Common myeloid progenitor, CD34-positive (primary cell): Measurements from ENCODE around the gene TAPT1.
A peak's percentile ranks its signal among the peaks of the same experiment; 100 is the strongest.

Experiments
- CTCF ChIA-PET: fragments of 350-600 bp; sonication (Branson Sonifier 250); formaldehyde crosslinking; loops from one replicate; lab custom pipeline; 2021; ENCODE audit warnings: antibody characterized with exemption; lab: Charles Lee
- POLR2A ChIA-PET: fragments of 350-600 bp; sonication (Branson Sonifier 250); formaldehyde crosslinking; loops from one replicate; lab custom pipeline; 2021; ENCODE audit warnings: antibody characterized with exemption; lab: Charles Lee
- DNase-seq, 3 donors: peaks; one replicate each; pipeline versions ENCODE4 v3.0.0 to v3.0.0-alpha.2; 2013
- H3K27ac ChIP-seq, 2 experiments: 1 replicate in 1 of 2; 2 replicates in 1 of 2; pipeline ENCODE4 v1.7.0; 2013; ENCODE audit warnings: inconsistent platforms in 2 of 2, low read length in 2 of 2, mild to moderate bottlenecking in 2 of 2, low read depth in 1 of 2, moderate library complexity in 1 of 2; ENCODE audit not compliant: severe bottlenecking in 2 of 2, insufficient read depth in 1 of 2, poor library complexity in 1 of 2
- H3K27me3 ChIP-seq, 5 experiments: replicated peaks in 2 of 5; 1 replicate in 3 of 5; 2 replicates in 2 of 5; pipeline versions ENCODE4 v1.6.1 to v1.7.0; 2013; ENCODE audit warnings: low read length in 4 of 5, mild to moderate bottlenecking in 2 of 5, moderate library complexity in 2 of 5, inconsistent platforms in 1 of 5; ENCODE audit not compliant: insufficient read depth in 5 of 5, control insufficient read depth in 4 of 5
- H3K36me3 ChIP-seq, 4 experiments: 1 replicate in 2 of 4; 2 replicates in 2 of 4; pipeline versions ENCODE4 v1.6.1 to v1.7.0; 2013; ENCODE audit warnings: low read length in 3 of 4, control low read depth in 1 of 4, mild to moderate bottlenecking in 1 of 4; ENCODE audit not compliant: control insufficient read depth in 4 of 4, insufficient read depth in 4 of 4
- H3K4me1 ChIP-seq, 4 experiments: 1 replicate in 3 of 4; 2 replicates in 1 of 4; pipeline versions ENCODE4 v1.6.1 to v1.7.1; 2013; ENCODE audit warnings: low read length in 3 of 4, mild to moderate bottlenecking in 3 of 4, control low read depth in 1 of 4, inconsistent platforms in 1 of 4, moderate library complexity in 1 of 4; ENCODE audit not compliant: control insufficient read depth in 4 of 4, insufficient read depth in 4 of 4; ENCODE audit errors: control extremely low read depth in 1 of 4
- H3K4me3 ChIP-seq, 7 experiments: 1 replicate in 4 of 7; 2 replicates in 3 of 7; pipeline versions ENCODE4 v1.5.1 to v1.7.0; 2013; ENCODE audit warnings: mild to moderate bottlenecking in 7 of 7, low read length in 6 of 7, moderate library complexity in 6 of 7, inconsistent platforms in 2 of 7, low read depth in 2 of 7, control low read depth in 1 of 7; ENCODE audit not compliant: insufficient read depth in 4 of 7, control insufficient read depth in 1 of 7; ENCODE audit errors: extremely low read depth in 1 of 7
- H3K9me3 ChIP-seq, 5 experiments: 1 replicate in 4 of 5; 2 replicates in 1 of 5; pipeline versions ENCODE4 v1.6.1 to v1.7.1; 2013; ENCODE audit warnings: low read length in 4 of 5, mild to moderate bottlenecking in 2 of 5, inconsistent platforms in 1 of 5, low read depth in 1 of 5, moderate library complexity in 1 of 5; ENCODE audit not compliant: control insufficient read depth in 4 of 5, insufficient read depth in 2 of 5; ENCODE audit errors: control extremely low read depth in 1 of 5
- WGBS: methylation state at CpG from one replicate; pipeline ENCODE4 v1.1.5; 2013; ENCODE audit not compliant: insufficient coverage; 5-methylcytosine and 5-hydroxymethylcytosine counted together

TAPT1 gene

GRCh38 chr4:16123356-16124084 is 102.8 kb downstream of the TAPT1 start:
- Histone ChIP-seq H3K36me3 (no peaks in the 10 kb centered on the region), H3K27ac (peak overlapping the region; percentile 41 to 65), H3K27me3 (no peaks in the 10 kb centered on the region), H3K4me1 (peaks cover 20 to 43% (median 27%) of the 10 kb centered on the region in 4 experiments), H3K9me3 (no peaks in the 10 kb centered on the region), H3K4me3 (peak overlapping the region in 2 of 7 experiments; percentile 30 to 34)
- ChIA-PET POLR2A (interaction anchor here (0.8 kb wide), 1 partner anchor 12 kb away, joined by 3 read pairs; no protein-coding TSS in a partner anchor), CTCF (interaction anchor here (0.7 to 1.5 kb wide), 7 partner anchors 14 to 109 kb away, joined by 3 to 5 read pairs (median 4); no protein-coding TSS in a partner anchor)
- DNase-seq = peak in 2 of 3 donors; percentile 15 to 38
- WGBS = 53% methylated on average over 6 of the region's 7 CpGs

GRCh38 chr4:16122784-16123183 is 103.5 kb downstream of the TAPT1 start:
- CTCF ChIA-PET = interaction anchor here (0.8 to 1.5 kb wide), 4 partner anchors 15 to 108 kb away, joined by 3 to 4 read pairs (median 3); no protein-coding TSS in a partner anchor
- Histone ChIP-seq H3K27me3 (no peaks in the 10 kb centered on the region), H3K27ac (peak overlapping the region in 1 of 2 experiments; percentile 65), H3K36me3 (no peaks in the 10 kb centered on the region), H3K4me3 (peak overlapping the region in 2 of 7 experiments; percentile 20 to 34), H3K4me1 (peaks cover 20 to 43% (median 27%) of the 10 kb centered on the region in 4 experiments), H3K9me3 (no peaks in the 10 kb centered on the region)
- POLR2A ChIA-PET = interaction anchor here (0.8 kb wide), 1 partner anchor 13 kb away, joined by 3 read pairs; no protein-coding TSS in a partner anchor
- DNase-seq = peak; percentile 38 to 79 (median 77)
- 7% methylated on average over 5 of the region's 5 CpGs for WGBS

- H3K36me3 ChIP-seq = no peaks in the 10 kb centered on the region
- no peaks in the 10 kb centered on the region for H3K27me3 ChIP-seq
- peak in 1 of 3 donors; percentile 8 for DNase-seq
- peak overlapping the region in 1 of 7 experiments; percentile 34 for H3K4me3 ChIP-seq
- H3K9me3 ChIP-seq = no peaks in the 10 kb centered on the region
- POLR2A ChIA-PET = no interaction called here
- H3K4me1 ChIP-seq = peaks cover 20 to 43% (median 27%) of the 10 kb centered on the region in 4 experiments
- WGBS = 60% methylated on average over 4 of the region's 4 CpGs
- CTCF ChIA-PET = interaction anchor here (0.8 to 1.5 kb wide), 3 partner anchors 15 to 108 kb away, joined by 3 read pairs; no protein-coding TSS in a partner anchor
- no peak overlapping the region for H3K27ac ChIP-seq
Measured at GRCh38 chr4:16122308-16122711, 104.0 kb downstream of the TAPT1 start.

GRCh38 chr4:16120720-16121119 is 105.6 kb downstream of the TAPT1 start:
- peak in 2 of 3 donors; percentile 21 to 30 for DNase-seq
- 100% methylated on average over 4 of the region's 4 CpGs for WGBS
- POLR2A ChIA-PET = interaction anchor here (1.1 kb wide), 1 partner anchor 51 kb away, joined by 3 read pairs; no protein-coding TSS in a partner anchor
- H3K27ac ChIP-seq = no peak overlapping the region
- peaks cover 20 to 40% (median 25%) of the 10 kb centered on the region in 4 experiments for H3K4me1 ChIP-seq
- no peaks in the 10 kb centered on the region for H3K9me3 ChIP-seq
- no peak overlapping the region for H3K4me3 ChIP-seq
- no peaks in the 10 kb centered on the region for H3K36me3 ChIP-seq
- H3K27me3 ChIP-seq = no peaks in the 10 kb centered on the region
- CTCF ChIA-PET = interaction anchor here (0.9 to 1.1 kb wide), 2 partner anchors 12 to 35 kb away, joined by 3 read pairs; no protein-coding TSS in a partner anchor

- H3K27ac ChIP-seq = no peak overlapping the region
- no peak for DNase-seq
- H3K4me1 ChIP-seq = peaks cover 17 to 33% (median 24%) of the 10 kb centered on the region in 4 experiments
- ChIA-PET CTCF (interaction anchor here (1.2 kb wide), 1 partner anchor 11 kb away, joined by 3 read pairs; no protein-coding TSS in a partner anchor), POLR2A (no interaction called here)
- H3K9me3 ChIP-seq = no peaks in the 10 kb centered on the region
- WGBS = 72% methylated on average over 3 of the region's 4 CpGs
- no peaks in the 10 kb centered on the region for H3K27me3 ChIP-seq
- H3K36me3 ChIP-seq = no peaks in the 10 kb centered on the region
- H3K4me3 ChIP-seq = no peak overlapping the region
Measured at GRCh38 chr4:16119981-16120380, 106.3 kb downstream of the TAPT1 start.

GRCh38 chr4:16118090-16118489 is 108.2 kb downstream of the TAPT1 start:
- Histone ChIP-seq H3K27ac (no peak overlapping the region), H3K27me3 (no peaks in the 10 kb centered on the region), H3K36me3 (no peaks in the 10 kb centered on the region), H3K4me3 (no peak overlapping the region), H3K9me3 (no peaks in the 10 kb centered on the region), H3K4me1 (peaks cover 10 to 15% (median 11%) of the 10 kb centered on the region in 4 experiments)
- CTCF ChIA-PET = interaction anchor here (0.7 to 1.8 kb wide), 5 partner anchors 11 to 28 kb away, joined by 3 to 5 read pairs (median 3); no protein-coding TSS in a partner anchor
- POLR2A ChIA-PET = no interaction called here
- DNase-seq = no peak
- WGBS = no CpG with 5 or more reads among the region's 2 CpGs
